NCI-H510A treated with DMSO at 0.1 percent for 48 hours (cell line): ENCODE data around the gene RGS11.

Source experiments
- DNase-seq: peaks from one replicate; lab custom pipeline; 2025; lab: John Stamatoyannopoulos, UW

The RGS11 gene

DNA sequence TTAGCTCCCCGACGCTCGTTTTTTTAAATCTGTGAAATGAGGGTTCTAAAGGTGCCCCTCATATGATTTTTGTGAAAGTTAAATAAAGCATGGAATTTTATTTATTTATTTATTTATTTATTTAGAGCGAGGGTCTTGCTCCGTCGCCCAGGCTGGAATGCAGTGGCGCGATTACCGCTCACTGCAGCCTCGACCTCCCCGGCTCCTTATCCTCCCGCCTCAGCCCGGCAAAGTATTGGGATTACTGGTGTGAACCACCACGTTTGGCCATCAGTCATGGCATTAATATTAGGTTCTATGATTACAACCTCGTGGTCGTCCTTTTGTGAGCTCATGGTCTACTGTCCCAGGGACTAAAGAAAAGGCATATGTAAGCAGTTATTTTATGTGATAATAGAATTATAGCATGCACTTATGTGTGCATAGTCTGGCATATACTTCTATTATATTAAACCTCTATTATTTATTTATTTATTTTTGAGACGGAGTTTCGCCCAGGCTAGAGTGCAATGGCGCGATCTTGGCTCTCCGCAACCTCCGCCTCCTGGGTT, 45.9 kb downstream of the RGS11 start:
- DNase-seq, result no peak

DNA sequence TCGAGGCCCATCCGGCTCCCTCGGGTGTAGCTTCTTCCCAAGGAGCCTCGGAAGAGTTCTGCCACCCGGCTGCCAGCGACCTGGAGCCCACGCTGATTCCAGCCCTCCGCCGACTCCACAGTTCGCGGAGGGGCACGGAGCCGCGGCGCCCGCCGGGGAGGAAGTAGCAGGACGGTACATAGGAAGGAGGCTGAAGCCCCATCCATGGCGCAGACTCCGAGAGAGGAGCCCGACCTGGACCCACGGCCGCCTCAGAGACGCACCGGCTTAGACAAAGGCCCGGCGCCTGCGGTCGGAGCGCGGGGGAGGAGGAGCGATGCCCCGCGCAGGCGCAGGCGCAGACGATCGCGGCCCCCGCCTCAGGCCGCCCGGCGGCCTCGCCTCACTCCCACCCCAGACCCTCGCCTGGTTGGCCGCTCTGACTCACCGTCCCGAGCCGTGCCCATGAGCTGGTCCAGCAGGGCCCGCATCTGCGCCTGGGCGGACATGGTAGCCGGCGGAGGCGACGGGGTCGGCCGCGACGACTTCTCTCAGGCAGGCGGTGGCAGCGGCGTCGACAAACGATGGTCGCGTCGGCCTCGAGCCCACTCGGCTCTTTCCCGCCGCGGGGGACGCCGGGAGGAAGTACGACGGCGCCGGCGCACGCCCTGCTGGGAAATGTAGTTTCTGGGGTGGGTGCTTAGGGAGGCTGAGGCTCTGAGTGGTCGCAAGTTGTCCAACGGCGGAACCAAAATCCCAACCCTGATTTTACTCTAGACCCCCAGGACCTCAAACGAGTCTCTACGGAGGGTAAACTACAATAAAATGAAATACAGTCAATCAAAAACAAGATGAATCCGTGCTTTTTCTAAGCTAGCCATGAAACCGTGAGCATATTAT, 46.7 kb downstream of the RGS11 start, which contains the start of gene LUC7L:
LUC7L (minus strand) TSS at position 598 of the 879 bp plus-strand sequence; CDS start at position 488, 110 bp downstream.
- DNase-seq, result peak; percentile 45

DNA sequence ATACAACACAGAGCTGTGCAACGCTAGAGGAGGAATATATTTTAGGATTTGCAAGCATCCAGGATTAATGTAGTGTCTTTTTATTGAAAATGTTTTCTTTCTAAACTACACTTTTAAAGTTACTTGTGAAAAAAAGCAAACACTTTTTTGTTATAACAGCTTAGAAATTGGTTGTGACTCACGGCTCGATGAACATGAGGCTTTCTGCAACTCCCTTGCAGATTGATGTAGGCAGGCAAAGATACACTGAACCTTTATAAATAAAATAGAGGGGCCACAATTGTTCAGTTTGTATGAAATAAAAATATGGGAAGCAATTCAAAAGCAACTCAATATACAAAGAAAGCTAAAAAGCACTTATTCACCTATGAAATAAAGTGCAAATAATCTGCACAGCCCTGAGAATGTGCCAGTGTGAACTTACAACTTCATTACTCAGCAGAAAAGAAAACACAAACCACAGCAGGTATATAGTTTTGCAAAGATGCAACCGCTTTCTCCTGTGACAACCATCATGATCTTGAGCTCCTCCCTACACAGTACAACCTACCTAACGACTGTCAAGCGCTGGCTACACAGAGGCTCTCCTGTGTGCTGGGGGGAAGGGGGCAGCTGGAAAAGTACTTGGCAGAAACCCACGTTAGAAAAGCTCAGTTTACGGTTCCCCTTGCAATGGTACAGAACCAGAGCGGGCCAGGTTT, 47.4 kb downstream of the RGS11 start:
- peak; percentile 12 for DNase-seq

- DNase-seq, result no peak
These were observed 55.7 kb downstream of the RGS11 start for GRCh38 chr16:220021-220420.
